Testis (tissue), 3 donors: Measurements from ENCODE around the gene IDE. TPM values are rescaled to one million over a fixed set of nuclear protein-coding genes. Genes with fewer than 3 reads are reported as not detected.

ENCODE experiments used
- DNase-seq: peaks from one replicate; pipeline ENCODE4 v3.0.0-alpha.2; 2019
- H3K27ac ChIP-seq, 2 donors: fragments of 200-600 bp; sonication (generic); one replicate each; pipeline ENCODE4 v1.5.1; 2019
- H3K27me3 ChIP-seq: fragments of 200-600 bp; sonication (generic); one replicate; pipeline ENCODE4 v1.5.1; 2019
- H3K36me3 ChIP-seq: fragments of 200-600 bp; sonication (generic); one replicate; pipeline ENCODE4 v1.5.1; 2017; ENCODE audit warnings: low read depth; ENCODE audit errors: missing control alignments
- H3K4me1 ChIP-seq: fragments of 200-600 bp; sonication (generic); one replicate; pipeline ENCODE4 v1.5.1; 2019
- H3K4me3 ChIP-seq, 2 donors: fragments of 200-600 bp; sonication (generic); one replicate each; pipeline ENCODE4 v1.5.1; 2017 to 2019
- H3K9me3 ChIP-seq: fragments of 200-600 bp; sonication (generic); one replicate; pipeline ENCODE4 v1.5.1; 2017
- POLR2A ChIP-seq: fragments of 450-650 bp; IDR thresholded peaks from one replicate; pipeline ENCODE4 v1.6.1; 2017; ENCODE audit warnings: antibody characterized with exemption, mild to moderate bottlenecking, moderate library complexity
- WGBS, 2 donors: methylation state at CpG; one replicate each; pipeline ENCODE4 v1.1.5; 2018; 5-methylcytosine and 5-hydroxymethylcytosine counted together
- intact Hi-C: fragments of 100-400 bp; cut with DNase I; formaldehyde crosslinking; loops from one replicate; pipeline ENCODE4 v1.15.1; 2023; ENCODE audit warnings: low total_unique reads
- polyA plus RNA-seq: library from polyadenylated mRNA; stranded (reverse); fragments of 350-450 nt; fragmentation: Illumina TruSeq; extraction: RNeasy Lipid Tissue Mini Kit (QIAGEN cat#74804); gene quantifications from one replicate; pipeline ENCODE4 v1.2.3, GENCODE V29; 2014; ENCODE audit warnings: low read depth, low replicate concordance; ENCODE audit not compliant: insufficient read depth
- total RNA-seq, 2 donors: library from RNA; depleted of rRNA; stranded (reverse); fragments of >200 nt; gene quantifications; one replicate each; pipeline ENCODE4 v1.2.3, GENCODE V29; 2016
- TF ChIP-seq, protein P1 (sequence below), 3 experiments: fragments of 450-650 bp in 2 of 3; fragments of 200-600 bp in 1 of 3; sonication (generic) in 1 of 3; IDR thresholded peaks; one replicate each; pipeline ENCODE4 v1.5.1; 2016 to 2019; ENCODE audit warnings: antibody characterized with exemption in 3 of 3, mild to moderate bottlenecking in 2 of 3, moderate library complexity in 1 of 3

Gene IDE
- total and polyA plus RNA-seq, 3 donors from 2014 or later, result 28.4 to 78.2 (median 31.1) TPM

- TF ChIP-seq POLR2A, result no peak
- TF ChIP-seq, protein P1, sequence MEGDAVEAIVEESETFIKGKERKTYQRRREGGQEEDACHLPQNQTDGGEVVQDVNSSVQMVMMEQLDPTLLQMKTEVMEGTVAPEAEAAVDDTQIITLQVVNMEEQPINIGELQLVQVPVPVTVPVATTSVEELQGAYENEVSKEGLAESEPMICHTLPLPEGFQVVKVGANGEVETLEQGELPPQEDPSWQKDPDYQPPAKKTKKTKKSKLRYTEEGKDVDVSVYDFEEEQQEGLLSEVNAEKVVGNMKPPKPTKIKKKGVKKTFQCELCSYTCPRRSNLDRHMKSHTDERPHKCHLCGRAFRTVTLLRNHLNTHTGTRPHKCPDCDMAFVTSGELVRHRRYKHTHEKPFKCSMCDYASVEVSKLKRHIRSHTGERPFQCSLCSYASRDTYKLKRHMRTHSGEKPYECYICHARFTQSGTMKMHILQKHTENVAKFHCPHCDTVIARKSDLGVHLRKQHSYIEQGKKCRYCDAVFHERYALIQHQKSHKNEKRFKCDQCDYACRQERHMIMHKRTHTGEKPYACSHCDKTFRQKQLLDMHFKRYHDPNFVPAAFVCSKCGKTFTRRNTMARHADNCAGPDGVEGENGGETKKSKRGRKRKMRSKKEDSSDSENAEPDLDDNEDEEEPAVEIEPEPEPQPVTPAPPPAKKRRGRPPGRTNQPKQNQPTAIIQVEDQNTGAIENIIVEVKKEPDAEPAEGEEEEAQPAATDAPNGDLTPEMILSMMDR (IDR thresholded peaks at IDR 0.05), result no peak
- H3K27me3 ChIP-seq, result no peaks in the 10 kb centered on the region
- intact Hi-C loops, result no loop called here
- WGBS, 2 donors, result 92 to 93% methylated on average over 5 of the region's 5 CpGs
- H3K36me3 ChIP-seq, result no peaks in the 10 kb centered on the region
- H3K4me3 ChIP-seq, result no peak overlapping the region
- no peak for DNase-seq
- no peaks in the 10 kb centered on the region for H3K4me1 ChIP-seq
- no peak overlapping the region for H3K27ac ChIP-seq
- H3K9me3 ChIP-seq, result no peaks in the 10 kb centered on the region
Observed at GRCh38 chr10:92505044-92505443, 68.8 kb downstream of the IDE start.

GRCh38 chr10:92502296-92502808, 71.5 kb downstream of the IDE start:
- no peak for TF ChIP-seq POLR2A
- TF ChIP-seq, protein P1 (IDR thresholded peaks at IDR 0.05), result no peak
- 89 to 94% methylated on average over 5 of the region's 5 CpGs for WGBS, 2 donors
- Histone ChIP-seq H3K4me3 (no peak overlapping the region), H3K4me1 (no peaks in the 10 kb centered on the region), H3K27ac (no peak overlapping the region), H3K9me3 (no peaks in the 10 kb centered on the region), H3K36me3 (no peaks in the 10 kb centered on the region), H3K27me3 (no peaks in the 10 kb centered on the region)
- DNase-seq, result no peak
- intact Hi-C loops, result no loop called here

DNA sequence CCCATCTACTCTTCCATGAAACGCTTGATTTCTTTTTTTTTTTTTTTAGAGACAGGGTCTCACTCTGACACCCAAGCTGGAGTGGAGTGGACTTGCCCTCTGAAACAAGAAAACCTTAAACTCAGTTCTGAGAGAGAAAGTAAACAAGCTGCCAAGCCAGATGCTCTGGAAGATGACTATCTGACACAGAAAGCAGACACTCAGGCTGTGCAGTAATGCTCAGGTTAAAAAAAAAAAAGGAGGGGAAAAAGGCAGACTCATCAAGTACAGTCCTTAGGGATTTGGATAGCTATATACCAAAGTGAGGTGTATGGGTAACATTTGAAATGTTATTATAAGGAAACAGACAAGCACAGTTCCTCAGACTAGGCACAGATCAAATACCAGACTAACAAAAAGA, 80.5 kb downstream of the IDE start:
- Histone ChIP-seq H3K27me3 (no peaks in the 10 kb centered on the region), H3K27ac (no peak overlapping the region), H3K4me3 (no peak overlapping the region), H3K9me3 (no peaks in the 10 kb centered on the region), H3K36me3 (no peaks in the 10 kb centered on the region), H3K4me1 (no peaks in the 10 kb centered on the region)
- intact Hi-C loops, result no loop called here
- TF ChIP-seq POLR2A, result no peak
- TF ChIP-seq, protein P1 (IDR thresholded peaks at IDR 0.05), result no peak
- no peak for DNase-seq
- WGBS, 2 donors, result 90 to 92% methylated on average over 1 of the region's 1 CpG

DNA sequence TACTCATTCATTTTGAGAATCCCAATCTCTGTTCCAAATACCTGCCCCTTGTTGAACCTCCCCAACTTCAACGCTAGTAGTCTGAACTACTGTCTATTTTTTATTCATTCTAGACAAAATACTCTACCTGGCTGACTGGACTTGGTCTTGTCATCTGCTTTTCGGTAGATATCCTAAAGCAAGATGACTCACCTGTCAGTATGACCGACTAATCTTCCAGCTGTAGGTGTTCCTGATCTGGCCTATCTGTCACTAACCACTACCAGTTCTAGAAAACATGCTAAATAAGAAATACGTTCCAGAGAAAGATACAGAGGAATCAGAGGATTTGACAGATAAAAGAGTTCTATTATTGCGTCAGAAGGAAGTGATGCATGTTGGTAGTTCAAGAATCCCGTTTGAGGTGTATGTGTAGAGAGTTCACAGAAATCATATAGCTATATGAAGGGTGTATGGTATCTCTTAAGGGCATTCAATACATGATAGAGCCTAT, 81.1 kb downstream of the IDE start:
- DNase-seq, result no peak
- Histone ChIP-seq H3K9me3 (no peaks in the 10 kb centered on the region), H3K36me3 (no peaks in the 10 kb centered on the region), H3K27me3 (no peaks in the 10 kb centered on the region), H3K4me3 (no peak overlapping the region), H3K4me1 (no peaks in the 10 kb centered on the region), H3K27ac (no peak overlapping the region)
- intact Hi-C loops, result no loop called here
- no peak for TF ChIP-seq POLR2A
- TF ChIP-seq, protein P1 (IDR thresholded peaks at IDR 0.05), result no peak
- 91% methylated on average over 6 of the region's 6 CpGs for WGBS, 2 donors

DNA sequence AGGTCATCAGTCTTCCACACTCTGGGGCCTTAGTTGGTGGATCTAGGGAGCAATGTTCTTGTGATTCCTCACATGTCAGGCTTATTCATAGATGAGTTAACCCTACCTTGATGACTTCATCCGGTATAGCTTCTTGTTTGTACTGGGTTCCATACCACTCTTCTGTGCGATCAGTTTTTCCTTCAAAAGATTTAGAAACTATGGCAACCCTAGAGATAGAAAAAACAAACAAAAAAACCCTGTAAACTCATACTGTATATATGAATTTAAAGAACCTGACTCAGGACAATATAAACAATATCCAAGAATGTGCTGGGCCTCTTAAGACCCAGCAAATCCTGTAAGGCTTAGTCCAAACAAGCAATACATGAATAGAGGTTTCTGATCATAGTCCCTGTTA, 83.5 kb downstream of the IDE start:
- WGBS, 2 donors, result 98% methylated on average over 2 of the region's 2 CpGs
- DNase-seq, result no peak
- Histone ChIP-seq H3K4me3 (no peak overlapping the region), H3K9me3 (no peaks in the 10 kb centered on the region), H3K27me3 (no peaks in the 10 kb centered on the region), H3K4me1 (no peaks in the 10 kb centered on the region), H3K27ac (no peak overlapping the region), H3K36me3 (no peaks in the 10 kb centered on the region)
- TF ChIP-seq, protein P1 (IDR thresholded peaks at IDR 0.05), result no peak
- TF ChIP-seq POLR2A, result no peak
- intact Hi-C loops, result no loop called here
